ENCODE measurements around the gene DUXA.

DNA sequence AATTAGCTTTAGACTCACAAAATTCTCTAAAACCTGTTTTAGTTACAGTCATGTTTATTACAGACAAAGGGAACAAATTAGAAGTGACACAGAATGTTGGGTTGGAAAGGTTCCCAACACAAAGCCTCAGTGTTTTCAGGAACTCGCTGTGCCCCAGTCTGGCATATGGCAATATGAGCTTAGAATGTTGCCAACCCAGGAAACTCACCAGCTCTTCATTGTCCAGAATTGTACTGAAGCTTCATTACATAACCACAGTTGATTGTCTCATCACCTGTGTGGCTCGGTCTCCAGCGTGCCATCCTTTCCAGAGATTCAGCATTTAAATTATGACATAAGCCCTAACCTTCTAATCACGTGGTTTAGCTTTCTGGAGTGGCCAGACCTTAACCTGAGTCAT is 43.1 kb upstream of the DUXA start:
- TF ChIP-seq, protein P1, sequence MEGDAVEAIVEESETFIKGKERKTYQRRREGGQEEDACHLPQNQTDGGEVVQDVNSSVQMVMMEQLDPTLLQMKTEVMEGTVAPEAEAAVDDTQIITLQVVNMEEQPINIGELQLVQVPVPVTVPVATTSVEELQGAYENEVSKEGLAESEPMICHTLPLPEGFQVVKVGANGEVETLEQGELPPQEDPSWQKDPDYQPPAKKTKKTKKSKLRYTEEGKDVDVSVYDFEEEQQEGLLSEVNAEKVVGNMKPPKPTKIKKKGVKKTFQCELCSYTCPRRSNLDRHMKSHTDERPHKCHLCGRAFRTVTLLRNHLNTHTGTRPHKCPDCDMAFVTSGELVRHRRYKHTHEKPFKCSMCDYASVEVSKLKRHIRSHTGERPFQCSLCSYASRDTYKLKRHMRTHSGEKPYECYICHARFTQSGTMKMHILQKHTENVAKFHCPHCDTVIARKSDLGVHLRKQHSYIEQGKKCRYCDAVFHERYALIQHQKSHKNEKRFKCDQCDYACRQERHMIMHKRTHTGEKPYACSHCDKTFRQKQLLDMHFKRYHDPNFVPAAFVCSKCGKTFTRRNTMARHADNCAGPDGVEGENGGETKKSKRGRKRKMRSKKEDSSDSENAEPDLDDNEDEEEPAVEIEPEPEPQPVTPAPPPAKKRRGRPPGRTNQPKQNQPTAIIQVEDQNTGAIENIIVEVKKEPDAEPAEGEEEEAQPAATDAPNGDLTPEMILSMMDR (conservative IDR thresholded peaks at IDR 0.05; ENCODE audit: low read length), result no peak
- no peak for TF ChIP-seq EZH2phosphoT487 (IDR thresholded peaks at IDR 0.05; ENCODE audit: borderline replicate concordance, low read depth, low read length)
